Fibroblast of lung (primary cell): ENCODE measurements around the gene NF2.

Experiments used
- EZH2 ChIP-seq: IDR thresholded peaks from 2 replicates; pipeline ENCODE4 v1.5.1; 2012; ENCODE audit warnings: low read length, control low read depth, mild to moderate bottlenecking; ENCODE audit errors: missing control alignments
- TF ChIP-seq, protein P1 (sequence below), 2 donors: IDR thresholded peaks in 1 of 2; conservative IDR thresholded peaks in 1 of 2; 1 replicate in 1 of 2; 2 replicates in 1 of 2; pipeline ENCODE4 v1.5.1; 2011 to 2012; ENCODE audit warnings: low read length in 2 of 2, control low read depth in 1 of 2, inconsistent platforms in 1 of 2, low read depth in 1 of 2, mild to moderate bottlenecking in 1 of 2

DNA sequence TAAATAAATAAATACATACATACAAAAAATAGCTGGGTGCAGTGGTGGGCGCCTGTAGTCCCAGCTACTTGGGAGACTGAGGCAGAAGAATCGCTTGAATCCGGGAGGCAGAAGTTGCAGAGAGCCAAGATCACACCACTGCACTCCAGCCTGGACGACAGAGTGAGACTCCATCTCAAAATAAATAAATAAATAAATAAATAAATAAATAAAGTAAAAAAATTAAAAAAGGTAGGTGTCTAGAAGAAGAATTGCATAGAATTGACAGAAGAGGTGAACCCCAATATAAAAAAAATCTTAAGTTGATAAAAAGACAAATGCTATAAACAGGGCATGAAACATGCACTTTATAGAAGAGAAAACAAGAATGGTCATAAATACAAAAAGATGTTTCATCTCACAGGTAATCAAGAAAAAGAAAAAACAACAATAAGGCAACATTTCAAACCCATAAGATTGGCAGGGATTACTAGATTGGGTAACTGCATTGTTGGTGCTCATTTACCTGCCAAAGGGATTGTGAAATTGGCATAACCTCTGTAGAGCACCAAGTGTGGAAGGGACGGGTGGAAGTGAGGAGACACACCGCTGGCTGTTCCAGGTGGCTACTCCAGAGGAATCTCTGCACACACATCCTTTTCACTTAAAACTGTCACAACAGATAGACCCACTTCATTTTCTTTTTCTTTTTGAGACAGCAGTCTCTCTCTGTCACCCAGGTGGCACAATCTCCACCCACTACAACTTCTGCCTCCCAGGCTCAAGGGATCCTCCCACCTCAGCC is 44.7 kb downstream of the NF2 start:
- TF ChIP-seq, protein P1, sequence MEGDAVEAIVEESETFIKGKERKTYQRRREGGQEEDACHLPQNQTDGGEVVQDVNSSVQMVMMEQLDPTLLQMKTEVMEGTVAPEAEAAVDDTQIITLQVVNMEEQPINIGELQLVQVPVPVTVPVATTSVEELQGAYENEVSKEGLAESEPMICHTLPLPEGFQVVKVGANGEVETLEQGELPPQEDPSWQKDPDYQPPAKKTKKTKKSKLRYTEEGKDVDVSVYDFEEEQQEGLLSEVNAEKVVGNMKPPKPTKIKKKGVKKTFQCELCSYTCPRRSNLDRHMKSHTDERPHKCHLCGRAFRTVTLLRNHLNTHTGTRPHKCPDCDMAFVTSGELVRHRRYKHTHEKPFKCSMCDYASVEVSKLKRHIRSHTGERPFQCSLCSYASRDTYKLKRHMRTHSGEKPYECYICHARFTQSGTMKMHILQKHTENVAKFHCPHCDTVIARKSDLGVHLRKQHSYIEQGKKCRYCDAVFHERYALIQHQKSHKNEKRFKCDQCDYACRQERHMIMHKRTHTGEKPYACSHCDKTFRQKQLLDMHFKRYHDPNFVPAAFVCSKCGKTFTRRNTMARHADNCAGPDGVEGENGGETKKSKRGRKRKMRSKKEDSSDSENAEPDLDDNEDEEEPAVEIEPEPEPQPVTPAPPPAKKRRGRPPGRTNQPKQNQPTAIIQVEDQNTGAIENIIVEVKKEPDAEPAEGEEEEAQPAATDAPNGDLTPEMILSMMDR (conservative IDR thresholded peaks at IDR 0.05 in 1 of 2, IDR thresholded peaks at IDR 0.05 in 1 of 2; ENCODE audit: low read depth in 1 of 2, low read length in 2 of 2): no peak
- TF ChIP-seq EZH2: no peak
